ELF-1 (cell line): ENCODE results near the gene EHHADH.

ENCODE experiments used
- DNase-seq: peaks from one replicate; pipeline ENCODE4 v3.0.0-alpha.2; 2016; ENCODE audit warnings: low read depth, low spot score

The EHHADH gene

GRCh38 chr3:185197068-185197467 lies 56.8 kb downstream of the EHHADH start:
- no peak for DNase-seq

- DNase-seq: no peak
Measured at GRCh38 chr3:185195652-185196051, 58.2 kb downstream of the EHHADH start.

- DNase-seq: no peak
Measured at GRCh38 chr3:185188816-185189215, 65.0 kb downstream of the EHHADH start.

- no peak for DNase-seq
Measured at GRCh38 chr3:185187391-185187790, 66.5 kb downstream of the EHHADH start.

- DNase-seq: peak; percentile 39
Measured at GRCh38 chr3:185176750-185177359, 77.0 kb downstream of the EHHADH start.

- peak; percentile 76 for DNase-seq
Measured at GRCh38 chr3:185175370-185175987, 78.4 kb downstream of the EHHADH start.

GRCh38 chr3:185172086-185173049 lies 81.5 kb downstream of the EHHADH start:
- no peak for DNase-seq

- DNase-seq: no peak
Measured at GRCh38 chr3:185164428-185165217, 89.2 kb downstream of the EHHADH start.

- no peak for DNase-seq
Measured at GRCh38 chr3:185162634-185163033, 91.2 kb downstream of the EHHADH start.

- DNase-seq: no peak
Measured at GRCh38 chr3:185161761-185162160, 92.1 kb downstream of the EHHADH start.

GRCh38 chr3:185157347-185157746 lies 96.5 kb downstream of the EHHADH start:
- DNase-seq: no peak

GRCh38 chr3:185155678-185156077 lies 98.2 kb downstream of the EHHADH start:
- no peak for DNase-seq

GRCh38 chr3:185153861-185154629 lies 99.8 kb downstream of the EHHADH start:
- DNase-seq: peak; percentile 22

GRCh38 chr3:185153171-185153771 lies 100.6 kb downstream of the EHHADH start:
- DNase-seq: peak; percentile 43

GRCh38 chr3:185152410-185153170 lies 101.3 kb downstream of the EHHADH start, which contains the start of gene C3orf70:
Gene C3orf70 (minus strand): TSS chr3:185153060. CDS start chr3:185152823, 237 bp downstream.
- DNase-seq: peak; percentile 67

- DNase-seq: no peak
Measured at GRCh38 chr3:185151964-185152409, 101.9 kb downstream of the EHHADH start.

- DNase-seq: no peak
Measured at GRCh38 chr3:185151101-185151963, 102.5 kb downstream of the EHHADH start.

GRCh38 chr3:185150561-185150960 lies 103.3 kb downstream of the EHHADH start:
- DNase-seq: no peak
